Retina (tissue), 1 donor: ENCODE measurements around the gene UGT1A7.
"Not testable (repeated sequence)": the region's sequence is repeated elsewhere in the genome, so short reads cannot be mapped to it uniquely, and the experiment has no call there.

Experiments
- DNase-seq: peaks from one replicate; pipeline ENCODE4 v3.0.0-alpha.2; 2016

UGT1A7 gene

GRCh38 chr2:233681521-233682099, at the start of gene UGT1A7:
Gene UGT1A7, plus strand, starts transcription at chr2:233681901. Its CDS starts 37 bp downstream, at chr2:233681938.
- DNase-seq, result no peak

GRCh38 chr2:233636306-233636705, 45.4 kb upstream of the UGT1A7 start, which contains the start of gene UGT1A10:
Gene UGT1A10, plus strand, starts transcription at chr2:233636448. Its CDS starts 75 bp downstream, at chr2:233636523.
- not testable (repeated sequence) for DNase-seq

- no peak for DNase-seq
Observed at GRCh38 chr2:233638836-233639235, 42.9 kb upstream of the UGT1A7 start.

GRCh38 chr2:233639860-233640259, 41.8 kb upstream of the UGT1A7 start:
- no peak for DNase-seq

- no peak for DNase-seq
Observed at GRCh38 chr2:233643128-233643527, 38.6 kb upstream of the UGT1A7 start.

GRCh38 chr2:233646033-233646432, 35.7 kb upstream of the UGT1A7 start:
- not testable (repeated sequence) for DNase-seq

- DNase-seq, result no peak
Observed at GRCh38 chr2:233650981-233651380, 30.7 kb upstream of the UGT1A7 start.

GRCh38 chr2:233651430-233651829, 30.3 kb upstream of the UGT1A7 start:
- no peak for DNase-seq

GRCh38 chr2:233654501-233654900, 27.2 kb upstream of the UGT1A7 start:
- no peak for DNase-seq

- DNase-seq, result no peak
Observed at GRCh38 chr2:233655043-233655442, 26.7 kb upstream of the UGT1A7 start.

GRCh38 chr2:233655943-233656342, 25.8 kb upstream of the UGT1A7 start:
- DNase-seq, result not testable (repeated sequence)

- no peak for DNase-seq
Observed at GRCh38 chr2:233656443-233656842, 25.3 kb upstream of the UGT1A7 start.

GRCh38 chr2:233658610-233659009, 23.1 kb upstream of the UGT1A7 start:
- no peak for DNase-seq

GRCh38 chr2:233663911-233664310, 17.8 kb upstream of the UGT1A7 start:
- DNase-seq, result no peak

GRCh38 chr2:233668605-233669260, 13.0 kb upstream of the UGT1A7 start:
- no peak for DNase-seq

GRCh38 chr2:233671290-233672161, 10.2 kb upstream of the UGT1A7 start, which contains the start of gene UGT1A9:
Gene UGT1A9, plus strand, starts transcription at chr2:233671898. Its CDS starts 37 bp downstream, at chr2:233671935.
- no peak for DNase-seq

- no peak for DNase-seq
Observed at GRCh38 chr2:233672886-233673285, 8.8 kb upstream of the UGT1A7 start.

GRCh38 chr2:233673896-233674295, 7.8 kb upstream of the UGT1A7 start:
- no peak for DNase-seq

- no peak for DNase-seq
Observed at GRCh38 chr2:233674314-233674713, 7.4 kb upstream of the UGT1A7 start.

- DNase-seq, result no peak
Observed at GRCh38 chr2:233674995-233675394, 6.7 kb upstream of the UGT1A7 start.

- no peak for DNase-seq
Observed at GRCh38 chr2:233676046-233676445, 5.7 kb upstream of the UGT1A7 start.

GRCh38 chr2:233679196-233679595, 2.5 kb upstream of the UGT1A7 start:
- DNase-seq, result no peak

GRCh38 chr2:233680361-233681045, 1.2 kb upstream of the UGT1A7 start:
- no peak for DNase-seq
